IMR-90 (cell line): ENCODE results near the gene AOPEP. TPM values are rescaled to one million over a fixed set of nuclear protein-coding genes. Genes with fewer than 3 reads are reported as not detected.
A peak's percentile ranks its signal among the peaks of the same experiment; 100 is the strongest.

Experiments
- ATAC-seq: fragments of 200-7000 bp; cut with Tn5 transposase; 2 replicates; pipeline ENCODE4 v1.9.1; 2020; ENCODE audit warnings: low read depth, mild to moderate bottlenecking, moderate library complexity
- BruUV-seq: library from RNA; stranded (reverse); fragments of 400-500 nt; replicated peaks from 2 replicates; lab custom pipeline; 2021; lab: Mats Ljungman, UMichigan
- CTCF ChIA-PET: fragments of 300-600 bp; formaldehyde crosslinking; extraction: SDS; loops from one replicate; lab custom pipeline; 2021; ENCODE audit warnings: antibody characterized with exemption; lab: Yijun Ruan, JAX
- POLR2A ChIA-PET: fragments of 300-600 bp; sonication (Branson Sonifier 250); formaldehyde crosslinking; loops from one replicate; lab custom pipeline; 2022; ENCODE audit warnings: antibody characterized with exemption; ENCODE audit not compliant: unreplicated experiment; lab: Charles Lee
- DNase-seq: peaks from one replicate; pipeline ENCODE4 v3.0.0; 2013
- H2AFZ ChIP-seq: replicated peaks from 2 replicates; pipeline ENCODE3; 2013; ENCODE audit warnings: low read length, mild to moderate bottlenecking; ENCODE audit not compliant: poor library complexity
- H2AK5ac ChIP-seq: 2 replicates; pipeline ENCODE4 v1.6.1; 2013; ENCODE audit warnings: low read depth, low read length, inconsistent platforms
- H2AK9ac ChIP-seq: replicated peaks from 2 replicates; pipeline ENCODE3; 2013; ENCODE audit warnings: mild to moderate bottlenecking, low read depth, low read length, moderate library complexity; ENCODE audit not compliant: poor library complexity
- H2BK120ac ChIP-seq: 2 replicates; pipeline ENCODE4 v1.6.1; 2013; ENCODE audit warnings: low read depth, low read length, inconsistent platforms
- H2BK15ac ChIP-seq: 3 replicates; pipeline ENCODE4 v1.6.1; 2013; ENCODE audit warnings: low read depth, low read length, inconsistent platforms
- H2BK20ac ChIP-seq: 2 replicates; pipeline ENCODE4 v1.6.1; 2013; ENCODE audit warnings: low read depth, mild to moderate bottlenecking, inconsistent platforms, low read length, moderate library complexity
- H2BK5ac ChIP-seq: 2 replicates; pipeline ENCODE4 v1.6.1; 2013; ENCODE audit warnings: mild to moderate bottlenecking, low read depth, low read length, inconsistent platforms; ENCODE audit not compliant: poor library complexity, severe bottlenecking
- H3K14ac ChIP-seq: replicated peaks from 2 replicates; pipeline ENCODE4 v1.6.1; 2013; ENCODE audit warnings: low read depth, low read length, inconsistent platforms
- H3K18ac ChIP-seq: 2 replicates; pipeline ENCODE4 v1.6.1; 2013; ENCODE audit warnings: low read depth, low read length, control low read depth
- H3K23ac ChIP-seq: 2 replicates; pipeline ENCODE4 v1.6.1; 2013; ENCODE audit warnings: low read depth, low read length, inconsistent platforms
- H3K27ac ChIP-seq: 2 replicates; pipeline ENCODE4 v1.5.1; 2013; ENCODE audit warnings: mild to moderate bottlenecking, control low read depth, low read length; ENCODE audit not compliant: insufficient read depth
- H3K27me3 ChIP-seq: 2 replicates; pipeline ENCODE4 v1.6.1; 2013; ENCODE audit warnings: low read length; ENCODE audit not compliant: control insufficient read depth, insufficient read depth
- H3K36me3 ChIP-seq: 2 replicates; pipeline ENCODE4 v1.6.1; 2013; ENCODE audit warnings: low read length, mixed read lengths; ENCODE audit not compliant: control insufficient read depth, insufficient read depth
- H3K4ac ChIP-seq: 2 replicates; pipeline ENCODE4 v1.6.1; 2013; ENCODE audit warnings: low read depth, low read length, inconsistent platforms
- H3K4me1 ChIP-seq: 2 replicates; pipeline ENCODE4 v1.6.1; 2013; ENCODE audit warnings: low read length, mixed read lengths; ENCODE audit not compliant: control insufficient read depth, insufficient read depth
- H3K4me2 ChIP-seq: 2 replicates; pipeline ENCODE4 v1.6.1; 2013; ENCODE audit warnings: low read depth, mild to moderate bottlenecking, control low read depth, low read length, moderate library complexity
- H3K4me3 ChIP-seq: 2 replicates; pipeline ENCODE4 v1.5.1; 2013; ENCODE audit warnings: low read depth, mild to moderate bottlenecking, control low read depth, low read length, moderate library complexity; ENCODE audit not compliant: insufficient read depth
- H3K56ac ChIP-seq: 2 replicates; pipeline ENCODE4 v1.6.1; 2013; ENCODE audit warnings: low read length, inconsistent platforms; ENCODE audit not compliant: insufficient read depth; ENCODE audit errors: extremely low read depth
- H3K79me1 ChIP-seq, 2 experiments: 2 replicates each; pipeline ENCODE4 v1.6.1; 2013; ENCODE audit warnings: low read length in 2 of 2, inconsistent platforms in 1 of 2, low read depth in 1 of 2
- H3K9ac ChIP-seq: 2 replicates; pipeline ENCODE4 v1.6.1; 2013; ENCODE audit warnings: low read depth, low read length, control low read depth
- H3K9me1 ChIP-seq: 2 replicates; pipeline ENCODE4 v1.6.1; 2013; ENCODE audit warnings: low read length, inconsistent platforms; ENCODE audit not compliant: insufficient read depth
- H3K9me3 ChIP-seq: 2 replicates; pipeline ENCODE4 v1.6.1; 2013; ENCODE audit warnings: low read length; ENCODE audit not compliant: control insufficient read depth, insufficient read depth
- H4K20me1 ChIP-seq: 2 replicates; pipeline ENCODE4 v1.6.1; 2013; ENCODE audit warnings: low read length, inconsistent platforms; ENCODE audit not compliant: insufficient read depth
- H4K5ac ChIP-seq: 2 replicates; pipeline ENCODE4 v1.6.1; 2013; ENCODE audit warnings: mild to moderate bottlenecking, low read depth, low read length, control low read depth
- H4K8ac ChIP-seq, 2 experiments: 2 replicates each; pipeline ENCODE4 v1.6.1; 2013; ENCODE audit warnings: low read depth in 2 of 2, low read length in 2 of 2, control low read depth in 1 of 2, inconsistent platforms in 1 of 2
- H4K91ac ChIP-seq: 2 replicates; pipeline ENCODE4 v1.6.1; 2013; ENCODE audit warnings: low read depth, low read length, inconsistent platforms; ENCODE audit not compliant: insufficient read depth
- BHLHE40 ChIP-seq: fragments of 150-350 bp; IDR thresholded peaks from 2 replicates; pipeline ENCODE4 v1.6.1; 2016; ENCODE audit warnings: mild to moderate bottlenecking, low read depth, low read length
- CEBPB ChIP-seq: IDR thresholded peaks from 2 replicates; pipeline ENCODE4 v1.6.1; 2012; ENCODE audit warnings: low read depth, low read length, improper control_type of control experiment
- CTCF ChIP-seq: conservative IDR thresholded peaks from 2 replicates; pipeline ENCODE4 v1.5.1; 2012; ENCODE audit warnings: mild to moderate bottlenecking, low read depth, low read length, improper control_type of control experiment
- MAFK ChIP-seq: IDR thresholded peaks from 2 replicates; pipeline ENCODE4 v1.6.1; 2012; ENCODE audit warnings: low read depth, low read length, improper control_type of control experiment
- RCOR1 ChIP-seq: IDR thresholded peaks from 2 replicates; pipeline ENCODE4 v1.6.1; 2012; ENCODE audit warnings: mild to moderate bottlenecking, low read length, improper control_type of control experiment; ENCODE audit not compliant: insufficient replicate concordance
- WGBS, 2 experiments: methylation state at CpG; one replicate each; pipeline versions ENCODE4 v1.1.5 to v1.1.7; 2013; ENCODE audit warnings: missing lambda C conversion rate in 2 of 2; ENCODE audit not compliant: insufficient read length in 1 of 2; ENCODE audit errors: extremely low coverage in 2 of 2; 5-methylcytosine and 5-hydroxymethylcytosine counted together
- dilution Hi-C: fragments of 300-500 bp; cut with HindIII; formaldehyde crosslinking; loops from one replicate; pipeline ENCODE4 v1.14.3; 2018; ENCODE audit warnings: low sequenced_read_pairs; ENCODE audit not compliant: unreplicated experiment
- in situ Hi-C: fragments of 300-500 bp; cut with MboI; formaldehyde crosslinking; loops from 3 replicates; pipeline ENCODE4 v1.14.3; 2019; ENCODE audit warnings: low sequenced_read_pairs, inconsistent platforms, mixed read lengths
- intact Hi-C: fragments of 100-400 bp; cut with micrococcal nuclease; formaldehyde crosslinking; loops from 2 replicates; pipeline ENCODE4 v1.10.0; 2022
- polyA plus RNA-seq, 3 experiments: library from polyadenylated mRNA; depleted of rRNA; stranded (reverse); fragments of >200 nt; gene quantifications; 2 replicates each; pipeline ENCODE4 v1.2.3, GENCODE V29; 2012; ENCODE audit warnings: low replicate concordance in 1 of 3
- total RNA-seq: library from RNA; depleted of rRNA; stranded (reverse); fragments of >200 nt; gene quantifications from 2 replicates; pipeline ENCODE4 v1.2.3, GENCODE V29; 2012

AOPEP gene
- total and polyA plus RNA-seq, 2 of the 4 experiments (the other 2 are of a cell fraction) = 34.9 to 38.7 TPM

DNA sequence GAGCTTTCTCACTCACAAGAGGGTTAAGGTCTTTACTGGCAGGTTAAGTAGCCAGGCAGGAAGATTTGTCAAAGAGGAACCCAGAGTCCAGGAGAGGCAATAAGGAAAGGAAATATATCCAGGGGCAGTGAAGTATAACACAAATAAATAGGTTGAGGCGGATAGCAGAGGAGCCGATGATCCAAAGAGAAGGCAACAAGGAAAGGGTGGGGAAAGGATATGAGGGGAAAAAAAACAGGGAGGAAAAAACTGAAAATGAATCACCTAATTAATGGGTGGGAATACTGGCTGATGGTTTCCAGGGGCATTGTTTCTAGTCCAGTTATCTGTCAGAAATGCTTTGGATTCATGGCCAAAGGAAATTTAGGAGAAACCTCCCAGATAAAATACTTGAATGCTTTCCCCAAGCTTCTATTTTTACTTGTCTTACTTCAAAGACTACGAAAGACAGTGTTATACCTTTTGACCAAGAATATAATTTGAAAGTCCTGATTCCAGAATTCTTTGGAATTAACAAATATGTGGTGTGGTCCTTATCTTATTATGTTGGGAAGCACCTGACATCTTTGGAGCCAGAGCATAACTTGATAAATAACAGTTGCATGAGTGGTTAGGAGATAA lies 146.5 kb downstream of the AOPEP start (continued):
- TF ChIP-seq CTCF = no peak
- TF ChIP-seq CEBPB = no peak

DNA sequence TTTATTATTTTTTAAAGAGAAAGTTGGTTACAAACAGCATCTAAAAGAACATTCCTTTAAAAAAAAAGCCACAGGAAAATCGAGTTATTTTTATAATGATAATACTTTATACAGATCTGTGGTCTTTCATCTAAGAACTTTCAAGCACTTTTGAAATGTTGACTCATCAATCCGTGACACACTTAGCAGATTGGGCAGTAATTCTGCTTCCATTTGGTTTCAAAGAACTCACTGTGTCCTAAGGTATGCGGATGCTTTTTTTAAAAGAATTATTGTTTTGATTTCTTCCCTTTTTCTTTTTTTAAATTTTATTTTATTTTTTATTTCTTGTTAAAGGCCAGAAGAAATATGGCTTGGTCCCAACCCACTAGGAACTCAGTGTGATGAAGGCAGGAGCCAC lies 147.8 kb downstream of the AOPEP start:
- Histone ChIP-seq H4K20me1 (no peaks in the 10 kb centered on the region), H2BK5ac (peak overlapping the region; percentile 70), H3K4me1 (peaks cover 2% of the 10 kb centered on the region; the same call in 1 of the 2 replicates), H2AK5ac (no peak overlapping the region), H3K4me3 (no peak overlapping the region), H4K5ac (peak overlapping the region; percentile 49; the same call in 1 of the 2 replicates), H4K8ac (peak overlapping the region in 1 of 2 experiments; percentile 11; a peak in 2 of 4 replicates), H3K27me3 (no peaks in the 10 kb centered on the region), H2AFZ (no peak overlapping the region), H3K9ac (no peak overlapping the region), H3K27ac (no peak overlapping the region), H2BK15ac (no peak overlapping the region), H2AK9ac (no peak overlapping the region), H4K91ac (no peak overlapping the region), H3K36me3 (no peaks in the 10 kb centered on the region), H3K18ac (peak overlapping the region; percentile 33; the same call in 1 of the 2 replicates), H3K23ac (no peak overlapping the region), H3K56ac (no peak overlapping the region), H2BK120ac (no peak overlapping the region), H3K14ac (0 out of 2 replicates have a peak overlapping the region, but pooled peaks have one; percentile 63), H3K4ac (no peak overlapping the region; the same call in 1 of the 2 replicates), H2BK20ac (0 out of 2 replicates have a peak overlapping the region, but pooled peaks have one; percentile 14), H3K9me1 (no peaks in the 10 kb centered on the region), H3K4me2 (no peak overlapping the region), H3K9me3 (no peaks in the 10 kb centered on the region), H3K79me1 (peaks cover 11 to 16% of the 10 kb centered on the region in 2 experiments)
- CTCF ChIA-PET = no interaction called here
- in situ Hi-C loops = no loop called here
- POLR2A ChIA-PET = no interaction called here
- DNase-seq = peak; percentile 84
- ATAC-seq = peak; percentile 78
- 0 out of 2 replicates have a peak, but pooled peaks have one; percentile 24 for TF ChIP-seq CEBPB
- peak; percentile 79 for TF ChIP-seq MAFK
- TF ChIP-seq BHLHE40 = 0 out of 2 replicates have a peak, but pooled peaks have one; percentile 9
- TF ChIP-seq CTCF = no peak
- no peak for TF ChIP-seq RCOR1
- no TSS peak for BruUV-seq
- no CpG with 5 or more reads among the region's 3 CpGs for WGBS, 2 experiments
- intact Hi-C loops = no loop called here
- dilution Hi-C loops = no loop called here
